IMR-90 (cell line): ENCODE data around the gene GRIN2A. TPM values are rescaled to one million over a fixed set of nuclear protein-coding genes. Genes with fewer than 3 reads are reported as not detected.

ENCODE experiments used
- ATAC-seq: fragments of 200-7000 bp; cut with Tn5 transposase; 2 replicates; pipeline ENCODE4 v1.9.1; 2020; ENCODE audit warnings: low read depth, mild to moderate bottlenecking, moderate library complexity
- BruUV-seq: library from RNA; stranded (reverse); fragments of 400-500 nt; replicated peaks from 2 replicates; lab custom pipeline; 2021; lab: Mats Ljungman, UMichigan
- CTCF ChIA-PET: fragments of 300-600 bp; formaldehyde crosslinking; extraction: SDS; loops from one replicate; lab custom pipeline; 2021; ENCODE audit warnings: antibody characterized with exemption; lab: Yijun Ruan, JAX
- POLR2A ChIA-PET: fragments of 300-600 bp; sonication (Branson Sonifier 250); formaldehyde crosslinking; loops from one replicate; lab custom pipeline; 2022; ENCODE audit warnings: antibody characterized with exemption; ENCODE audit not compliant: unreplicated experiment; lab: Charles Lee
- DNase-seq: peaks from one replicate; pipeline ENCODE4 v3.0.0; 2013
- H2AFZ ChIP-seq: replicated peaks from 2 replicates; pipeline ENCODE3; 2013; ENCODE audit warnings: low read length, mild to moderate bottlenecking; ENCODE audit not compliant: poor library complexity
- H2AK5ac ChIP-seq: 2 replicates; pipeline ENCODE4 v1.6.1; 2013; ENCODE audit warnings: low read depth, low read length, inconsistent platforms
- H2AK9ac ChIP-seq: replicated peaks from 2 replicates; pipeline ENCODE3; 2013; ENCODE audit warnings: mild to moderate bottlenecking, low read depth, low read length, moderate library complexity; ENCODE audit not compliant: poor library complexity
- H2BK120ac ChIP-seq: 2 replicates; pipeline ENCODE4 v1.6.1; 2013; ENCODE audit warnings: low read depth, low read length, inconsistent platforms
- H2BK15ac ChIP-seq: 3 replicates; pipeline ENCODE4 v1.6.1; 2013; ENCODE audit warnings: low read depth, low read length, inconsistent platforms
- H2BK20ac ChIP-seq: 2 replicates; pipeline ENCODE4 v1.6.1; 2013; ENCODE audit warnings: low read depth, mild to moderate bottlenecking, inconsistent platforms, low read length, moderate library complexity
- H2BK5ac ChIP-seq: 2 replicates; pipeline ENCODE4 v1.6.1; 2013; ENCODE audit warnings: mild to moderate bottlenecking, low read depth, low read length, inconsistent platforms; ENCODE audit not compliant: poor library complexity, severe bottlenecking
- H3K14ac ChIP-seq: replicated peaks from 2 replicates; pipeline ENCODE4 v1.6.1; 2013; ENCODE audit warnings: low read depth, low read length, inconsistent platforms
- H3K18ac ChIP-seq: 2 replicates; pipeline ENCODE4 v1.6.1; 2013; ENCODE audit warnings: low read depth, low read length, control low read depth
- H3K23ac ChIP-seq: 2 replicates; pipeline ENCODE4 v1.6.1; 2013; ENCODE audit warnings: low read depth, low read length, inconsistent platforms
- H3K27ac ChIP-seq: 2 replicates; pipeline ENCODE4 v1.5.1; 2013; ENCODE audit warnings: mild to moderate bottlenecking, control low read depth, low read length; ENCODE audit not compliant: insufficient read depth
- H3K27me3 ChIP-seq: 2 replicates; pipeline ENCODE4 v1.6.1; 2013; ENCODE audit warnings: low read length; ENCODE audit not compliant: control insufficient read depth, insufficient read depth
- H3K36me3 ChIP-seq: 2 replicates; pipeline ENCODE4 v1.6.1; 2013; ENCODE audit warnings: low read length, mixed read lengths; ENCODE audit not compliant: control insufficient read depth, insufficient read depth
- H3K4ac ChIP-seq: 2 replicates; pipeline ENCODE4 v1.6.1; 2013; ENCODE audit warnings: low read depth, low read length, inconsistent platforms
- H3K4me1 ChIP-seq: 2 replicates; pipeline ENCODE4 v1.6.1; 2013; ENCODE audit warnings: low read length, mixed read lengths; ENCODE audit not compliant: control insufficient read depth, insufficient read depth
- H3K4me2 ChIP-seq: 2 replicates; pipeline ENCODE4 v1.6.1; 2013; ENCODE audit warnings: low read depth, mild to moderate bottlenecking, control low read depth, low read length, moderate library complexity
- H3K4me3 ChIP-seq: 2 replicates; pipeline ENCODE4 v1.5.1; 2013; ENCODE audit warnings: low read depth, mild to moderate bottlenecking, control low read depth, low read length, moderate library complexity; ENCODE audit not compliant: insufficient read depth
- H3K56ac ChIP-seq: 2 replicates; pipeline ENCODE4 v1.6.1; 2013; ENCODE audit warnings: low read length, inconsistent platforms; ENCODE audit not compliant: insufficient read depth; ENCODE audit errors: extremely low read depth
- H3K79me1 ChIP-seq, 2 experiments: 2 replicates each; pipeline ENCODE4 v1.6.1; 2013; ENCODE audit warnings: low read length in 2 of 2, inconsistent platforms in 1 of 2, low read depth in 1 of 2
- H3K9ac ChIP-seq: 2 replicates; pipeline ENCODE4 v1.6.1; 2013; ENCODE audit warnings: low read depth, low read length, control low read depth
- H3K9me1 ChIP-seq: 2 replicates; pipeline ENCODE4 v1.6.1; 2013; ENCODE audit warnings: low read length, inconsistent platforms; ENCODE audit not compliant: insufficient read depth
- H3K9me3 ChIP-seq: 2 replicates; pipeline ENCODE4 v1.6.1; 2013; ENCODE audit warnings: low read length; ENCODE audit not compliant: control insufficient read depth, insufficient read depth
- H4K20me1 ChIP-seq: 2 replicates; pipeline ENCODE4 v1.6.1; 2013; ENCODE audit warnings: low read length, inconsistent platforms; ENCODE audit not compliant: insufficient read depth
- H4K5ac ChIP-seq: 2 replicates; pipeline ENCODE4 v1.6.1; 2013; ENCODE audit warnings: mild to moderate bottlenecking, low read depth, low read length, control low read depth
- H4K8ac ChIP-seq, 2 experiments: 2 replicates each; pipeline ENCODE4 v1.6.1; 2013; ENCODE audit warnings: low read depth in 2 of 2, low read length in 2 of 2, control low read depth in 1 of 2, inconsistent platforms in 1 of 2
- H4K91ac ChIP-seq: 2 replicates; pipeline ENCODE4 v1.6.1; 2013; ENCODE audit warnings: low read depth, low read length, inconsistent platforms; ENCODE audit not compliant: insufficient read depth
- MAFK ChIP-seq: IDR thresholded peaks from 2 replicates; pipeline ENCODE4 v1.6.1; 2012; ENCODE audit warnings: low read depth, low read length, improper control_type of control experiment
- RAD21 ChIP-seq: IDR thresholded peaks from 2 replicates; pipeline ENCODE4 v1.6.1; 2012; ENCODE audit warnings: low read length, improper control_type of control experiment
- WGBS, 2 experiments: methylation state at CpG; one replicate each; pipeline versions ENCODE4 v1.1.5 to v1.1.7; 2013; ENCODE audit warnings: missing lambda C conversion rate in 2 of 2; ENCODE audit not compliant: insufficient read length in 1 of 2; ENCODE audit errors: extremely low coverage in 2 of 2; 5-methylcytosine and 5-hydroxymethylcytosine counted together
- dilution Hi-C: fragments of 300-500 bp; cut with HindIII; formaldehyde crosslinking; loops from one replicate; pipeline ENCODE4 v1.14.3; 2018; ENCODE audit warnings: low sequenced_read_pairs; ENCODE audit not compliant: unreplicated experiment
- in situ Hi-C: fragments of 300-500 bp; cut with MboI; formaldehyde crosslinking; loops from 3 replicates; pipeline ENCODE4 v1.14.3; 2019; ENCODE audit warnings: low sequenced_read_pairs, inconsistent platforms, mixed read lengths
- intact Hi-C: fragments of 100-400 bp; cut with micrococcal nuclease; formaldehyde crosslinking; loops from 2 replicates; pipeline ENCODE4 v1.10.0; 2022
- polyA plus RNA-seq, 3 experiments: library from polyadenylated mRNA; depleted of rRNA; stranded (reverse); fragments of >200 nt; gene quantifications; 2 replicates each; pipeline ENCODE4 v1.2.3, GENCODE V29; 2012; ENCODE audit warnings: low replicate concordance in 1 of 3
- total RNA-seq: library from RNA; depleted of rRNA; stranded (reverse); fragments of >200 nt; gene quantifications from 2 replicates; pipeline ENCODE4 v1.2.3, GENCODE V29; 2012

GRIN2A gene
- total and polyA plus RNA-seq, 2 of the 4 experiments (the other 2 are of a cell fraction) = under 0.01 TPM; not detected in 1

GRCh38 chr16:9780831-9781230, 401.4 kb downstream of the GRIN2A start:
- no peak overlapping the region for H3K56ac ChIP-seq
- BruUV-seq = no TSS peak
- intact Hi-C loops (no loop called here), dilution Hi-C loops (no loop called here), in situ Hi-C loops (no loop called here)
- H3K27ac ChIP-seq = no peak overlapping the region
- H3K9me3 ChIP-seq = peaks cover 25% of the 10 kb centered on the region
- H2BK20ac ChIP-seq = no peak overlapping the region
- ChIA-PET CTCF (no interaction called here), POLR2A (no interaction called here)
- no peak overlapping the region for H3K4ac ChIP-seq
- H3K4me2 ChIP-seq = no peak overlapping the region
- H3K27me3 ChIP-seq = no peaks in the 10 kb centered on the region
- WGBS, 2 experiments = no CpG with 5 or more reads among the region's 4 CpGs
- H4K91ac ChIP-seq = no peak overlapping the region
- H2BK120ac ChIP-seq = no peak overlapping the region
- H2AK5ac ChIP-seq = no peak overlapping the region
- H2BK15ac ChIP-seq = no peak overlapping the region
- H3K36me3 ChIP-seq = no peaks in the 10 kb centered on the region
- no peak overlapping the region for H2AK9ac ChIP-seq
- H3K4me1 ChIP-seq = no peaks in the 10 kb centered on the region
- DNase-seq (no peak), ATAC-seq (no peak)
- no peak overlapping the region for H3K4me3 ChIP-seq
- H3K23ac ChIP-seq = no peak overlapping the region
- no peak overlapping the region for H3K14ac ChIP-seq
- H4K20me1 ChIP-seq = no peaks in the 10 kb centered on the region
- H3K18ac ChIP-seq = no peak overlapping the region
- H4K5ac ChIP-seq = no peak overlapping the region
- no peak overlapping the region for H2AFZ ChIP-seq
- H3K9me1 ChIP-seq = no peaks in the 10 kb centered on the region
- no peak overlapping the region for H2BK5ac ChIP-seq
- no peaks in the 10 kb centered on the region for H3K79me1 ChIP-seq
- no peak for TF ChIP-seq RAD21
- no peak for TF ChIP-seq MAFK
- H4K8ac ChIP-seq = no peak overlapping the region
- H3K9ac ChIP-seq = no peak overlapping the region
